Activated CD8-positive, alpha-beta T cell treated with anti-CD3 and anti-CD28 coated beads for 36 hours (primary cell): ENCODE measurements around the gene INPP4B. TPM values are rescaled to one million over a fixed set of nuclear protein-coding genes. Genes with fewer than 3 reads are reported as not detected.

ENCODE experiments used
- ATAC-seq: fragments of 200-7000 bp; cut with Tn5 transposase; one replicate; pipeline ENCODE4 v1.10.0; 2021; ENCODE audit warnings: mild to moderate bottlenecking, moderate library complexity
- CTCF ChIA-PET: fragments of 350-600 bp; sonication (Branson Sonifier 250); formaldehyde crosslinking; loops from one replicate; lab custom pipeline; 2021; ENCODE audit warnings: antibody characterized with exemption; lab: Charles Lee
- POLR2A ChIA-PET: fragments of 350-600 bp; sonication (Branson Sonifier 250); formaldehyde crosslinking; loops from one replicate; lab custom pipeline; 2021; ENCODE audit warnings: antibody characterized with exemption; lab: Charles Lee
- DNase-seq: peaks from one replicate; pipeline ENCODE4 v3.0.0-alpha.2; 2020
- H3K27ac Mint-ChIP-seq: one replicate; pipeline ENCODE4 v1.8.0; 2021; ENCODE audit warnings: mild to moderate bottlenecking, mixed read lengths
- H3K27me3 Mint-ChIP-seq: one replicate; pipeline ENCODE4 v1.8.0; 2021; ENCODE audit warnings: mixed read lengths
- H3K36me3 Mint-ChIP-seq: one replicate; pipeline ENCODE4 v1.8.0; 2021; ENCODE audit warnings: low read depth, mixed read lengths
- H3K4me1 Mint-ChIP-seq: one replicate; pipeline ENCODE4 v1.8.0; 2021; ENCODE audit warnings: low read depth, mixed read lengths
- H3K4me3 Mint-ChIP-seq: one replicate; pipeline ENCODE4 v1.8.0; 2021; ENCODE audit warnings: mild to moderate bottlenecking, moderate library complexity, mixed read lengths
- H3K9me3 Mint-ChIP-seq: one replicate; pipeline ENCODE4 v1.8.0; 2021; ENCODE audit warnings: mixed read lengths
- intact Hi-C: fragments of 100-400 bp; cut with micrococcal nuclease; formaldehyde crosslinking; loops from one replicate; pipeline ENCODE4 v1.10.0; 2022
- total RNA-seq, 2 experiments: library from RNA; stranded (reverse); gene quantifications; one replicate each; pipeline ENCODE4 v1.2.3, GENCODE V29; 2021
- TF ChIP-seq, protein P1 (sequence below): fragments of 200-600 bp; IDR thresholded peaks from one replicate; pipeline ENCODE4 v1.8.0; 2022; ENCODE audit warnings: antibody characterized with exemption, mild to moderate bottlenecking

INPP4B gene
- total RNA-seq, 2 experiments from 2014 or later, result 46.1 to 46.9 TPM

DNA sequence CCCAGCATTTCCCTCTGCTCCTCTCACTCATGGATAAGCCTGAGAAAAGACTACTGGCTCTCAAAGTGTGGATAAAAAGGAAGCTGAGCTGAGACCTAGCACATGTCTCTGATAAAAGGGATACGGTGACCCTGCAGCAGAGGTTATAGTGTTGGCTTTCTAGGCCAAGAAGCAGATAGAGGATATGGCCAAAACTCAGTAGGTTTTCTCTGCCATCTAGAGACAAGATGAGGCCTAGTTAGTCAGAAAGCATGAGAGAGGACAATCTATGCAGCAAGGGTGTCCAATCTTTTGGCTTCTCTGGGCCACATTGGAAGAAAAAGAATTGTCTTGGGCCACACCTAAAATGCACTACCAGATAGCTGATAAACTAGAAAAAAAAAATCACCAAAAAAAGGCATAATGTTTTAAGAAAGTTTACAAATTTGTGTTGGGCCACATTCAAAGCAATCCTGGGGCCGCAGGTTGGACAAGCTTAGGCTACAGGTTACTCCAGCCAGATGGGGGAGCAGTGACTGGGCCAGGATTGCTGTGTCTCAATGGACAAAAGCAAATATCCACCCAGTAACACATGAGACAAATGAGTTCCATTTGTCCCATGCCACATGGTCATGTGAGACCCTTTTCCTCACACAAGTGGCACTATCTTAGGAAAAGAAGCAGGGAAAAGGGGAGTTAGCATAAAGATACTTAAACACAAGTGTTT is 411.4 kb downstream of the INPP4B start:
- peaks cover 2% of the 10 kb centered on the region for H3K9me3 Mint-ChIP-seq
- H3K4me1 Mint-ChIP-seq, result peaks cover 33% of the 10 kb centered on the region
- DNase-seq (no peak), ATAC-seq (peak; percentile 62)
- TF ChIP-seq, protein P1, sequence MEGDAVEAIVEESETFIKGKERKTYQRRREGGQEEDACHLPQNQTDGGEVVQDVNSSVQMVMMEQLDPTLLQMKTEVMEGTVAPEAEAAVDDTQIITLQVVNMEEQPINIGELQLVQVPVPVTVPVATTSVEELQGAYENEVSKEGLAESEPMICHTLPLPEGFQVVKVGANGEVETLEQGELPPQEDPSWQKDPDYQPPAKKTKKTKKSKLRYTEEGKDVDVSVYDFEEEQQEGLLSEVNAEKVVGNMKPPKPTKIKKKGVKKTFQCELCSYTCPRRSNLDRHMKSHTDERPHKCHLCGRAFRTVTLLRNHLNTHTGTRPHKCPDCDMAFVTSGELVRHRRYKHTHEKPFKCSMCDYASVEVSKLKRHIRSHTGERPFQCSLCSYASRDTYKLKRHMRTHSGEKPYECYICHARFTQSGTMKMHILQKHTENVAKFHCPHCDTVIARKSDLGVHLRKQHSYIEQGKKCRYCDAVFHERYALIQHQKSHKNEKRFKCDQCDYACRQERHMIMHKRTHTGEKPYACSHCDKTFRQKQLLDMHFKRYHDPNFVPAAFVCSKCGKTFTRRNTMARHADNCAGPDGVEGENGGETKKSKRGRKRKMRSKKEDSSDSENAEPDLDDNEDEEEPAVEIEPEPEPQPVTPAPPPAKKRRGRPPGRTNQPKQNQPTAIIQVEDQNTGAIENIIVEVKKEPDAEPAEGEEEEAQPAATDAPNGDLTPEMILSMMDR, result no peak
- no peaks in the 10 kb centered on the region for H3K27me3 Mint-ChIP-seq
- ChIA-PET CTCF (interaction anchor here (0.6 kb wide), 1 partner anchor 19 kb away, joined by 4 read pairs; no protein-coding TSS in a partner anchor), POLR2A (no interaction called here)
- no peak overlapping the region for H3K4me3 Mint-ChIP-seq
- H3K36me3 Mint-ChIP-seq, result peaks cover 1% of the 10 kb centered on the region
- intact Hi-C loops, result loop anchor here (10.0 kb wide), 1 partner anchor 310 kb away; no protein-coding TSS in a partner anchor
- H3K27ac Mint-ChIP-seq, result no peak overlapping the region

DNA sequence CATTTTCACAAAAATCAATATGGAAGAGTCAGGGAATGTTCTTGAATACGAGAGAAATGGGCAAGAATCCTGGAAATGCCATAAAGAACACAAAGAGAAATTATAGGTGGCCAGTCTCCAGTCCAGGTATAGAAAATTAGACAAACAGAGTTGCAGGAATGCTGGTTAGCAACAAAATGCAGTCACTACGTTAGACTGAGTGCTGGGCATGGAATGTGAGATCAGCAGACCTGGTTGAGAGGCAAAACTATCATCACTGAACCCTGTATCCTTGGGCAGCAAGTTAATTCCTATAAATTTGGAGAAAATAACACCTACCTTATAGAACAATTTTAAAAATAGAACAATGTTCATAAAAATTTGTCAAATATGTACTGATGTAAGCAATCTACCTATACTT is 417.4 kb downstream of the INPP4B start:
- ATAC-seq (no peak), DNase-seq (no peak)
- H3K4me3 Mint-ChIP-seq, result no peak overlapping the region
- H3K36me3 Mint-ChIP-seq, result no peaks in the 10 kb centered on the region
- intact Hi-C loops, result no loop called here
- POLR2A ChIA-PET, result no interaction called here
- no peaks in the 10 kb centered on the region for H3K9me3 Mint-ChIP-seq
- TF ChIP-seq, protein P1, result no peak
- peaks cover 18% of the 10 kb centered on the region for H3K4me1 Mint-ChIP-seq
- CTCF ChIA-PET, result interaction anchor here (1.1 kb wide), 1 partner anchor 122 kb away, joined by 3 read pairs; no protein-coding TSS in a partner anchor
- H3K27ac Mint-ChIP-seq, result no peak overlapping the region
- H3K27me3 Mint-ChIP-seq, result no peaks in the 10 kb centered on the region

DNA sequence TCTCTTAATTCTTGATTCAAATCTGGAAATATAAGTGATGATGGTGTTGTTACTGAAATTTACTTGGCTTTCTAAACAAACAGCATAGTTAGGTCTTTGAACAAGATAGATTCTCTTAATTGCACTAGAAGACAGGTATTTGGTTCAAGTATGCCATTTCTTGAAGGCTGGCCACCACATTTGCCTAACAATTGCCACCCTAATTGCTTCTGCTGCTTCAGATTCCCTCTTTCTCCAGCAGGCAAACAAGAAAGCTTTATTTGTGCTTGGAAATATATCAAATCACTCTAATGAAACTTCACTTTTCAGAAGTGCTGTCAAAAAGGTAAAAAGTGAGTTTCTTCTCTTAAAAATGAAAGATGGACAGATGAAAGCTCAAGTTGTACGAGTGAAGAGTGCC is 418.6 kb downstream of the INPP4B start:
- no peak overlapping the region for H3K4me3 Mint-ChIP-seq
- DNase-seq, result no peak
- peaks cover 11% of the 10 kb centered on the region for H3K4me1 Mint-ChIP-seq
- TF ChIP-seq, protein P1, result no peak
- ATAC-seq, result no peak
- H3K27ac Mint-ChIP-seq, result no peak overlapping the region
- H3K9me3 Mint-ChIP-seq, result no peaks in the 10 kb centered on the region
- no peaks in the 10 kb centered on the region for H3K36me3 Mint-ChIP-seq
- ChIA-PET POLR2A (interaction anchor here (1.1 kb wide), 1 partner anchor 21 kb away, joined by 4 read pairs; no protein-coding TSS in a partner anchor), CTCF (no interaction called here)
- intact Hi-C loops, result no loop called here
- H3K27me3 Mint-ChIP-seq, result no peaks in the 10 kb centered on the region

DNA sequence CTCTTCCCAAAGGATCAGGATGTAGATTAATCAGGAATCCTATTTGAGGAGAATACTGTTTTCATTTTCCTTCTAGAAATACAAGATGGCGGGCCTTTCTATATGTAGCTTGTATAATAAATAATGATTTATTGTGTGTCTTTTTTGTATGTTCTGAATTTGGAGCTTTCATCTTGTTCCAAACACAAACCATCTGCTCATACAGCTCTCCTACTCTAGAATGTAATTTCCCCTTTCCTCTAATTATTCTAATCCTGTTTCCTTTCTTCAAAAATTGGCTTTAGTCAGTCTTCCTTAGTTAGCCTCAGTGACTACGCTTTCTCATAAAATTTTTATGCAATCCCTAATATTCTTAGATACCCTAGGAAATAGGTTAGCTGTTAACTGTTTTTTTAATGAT is 422.2 kb downstream of the INPP4B start:
- no peak for ATAC-seq
- intact Hi-C loops, result no loop called here
- POLR2A ChIA-PET, result no interaction called here
- DNase-seq, result no peak
- Mint-ChIP-seq H3K4me1 (peaks cover 15% of the 10 kb centered on the region), H3K27ac (no peak overlapping the region), H3K36me3 (peaks cover 2% of the 10 kb centered on the region), H3K9me3 (peaks cover under 1% of the 10 kb centered on the region), H3K27me3 (no peaks in the 10 kb centered on the region), H3K4me3 (no peak overlapping the region)
- TF ChIP-seq, protein P1, result no peak
- CTCF ChIA-PET, result no interaction called here
